Breast epithelium (tissue), 4 donors: Measurements from ENCODE around the gene ADAMTSL2. TPM values are rescaled to one million over a fixed set of nuclear protein-coding genes. Genes with fewer than 3 reads are reported as not detected.

Experiments
- DNase-seq, 2 donors: peaks; one replicate each; pipeline ENCODE4 v3.0.0-alpha.2; 2019; ENCODE audit warnings: low spot score in 2 of 2
- H3K27ac ChIP-seq, 2 donors: fragments of 200-600 bp; sonication (generic) in 1 of 2; one replicate each; pipeline ENCODE4 v1.5.1; 2016 to 2019; ENCODE audit warnings: mild to moderate bottlenecking in 1 of 2
- H3K27me3 ChIP-seq, 2 donors: fragments of 200-600 bp; sonication (generic) in 1 of 2; one replicate each; pipeline versions ENCODE4 v1.5.1 to v1.6.0; 2017 to 2019; ENCODE audit warnings: control low read depth in 1 of 2, mild to moderate bottlenecking in 1 of 2
- H3K36me3 ChIP-seq: fragments of 200-600 bp; one replicate; pipeline ENCODE4 v1.5.1; 2019
- H3K4me1 ChIP-seq, 2 donors: fragments of 200-600 bp; sonication (generic); one replicate each; pipeline ENCODE4 v1.5.1; 2016 to 2019; ENCODE audit warnings: control low read depth in 1 of 2
- H3K4me3 ChIP-seq, 3 donors: fragments of 200-600 bp; sonication (generic); 1 replicate in 2 of 3; 2 replicates in 1 of 3; pipeline ENCODE4 v1.5.1; 2016 to 2019; ENCODE audit warnings: mild to moderate bottlenecking in 3 of 3, moderate library complexity in 2 of 3
- H3K9me3 ChIP-seq, 2 donors: fragments of 200-600 bp; sonication (generic) in 1 of 2; one replicate each; pipeline ENCODE4 v1.5.1; 2016 to 2019; ENCODE audit warnings: control low read depth in 1 of 2
- CTCF ChIP-seq, 3 donors: fragments of 450-650 bp; IDR thresholded peaks; one replicate each; pipeline ENCODE4 v1.5.1; 2016 to 2017; ENCODE audit warnings: antibody characterized with exemption in 3 of 3, mild to moderate bottlenecking in 3 of 3, moderate library complexity in 3 of 3
- POLR2A ChIP-seq: fragments of 450-650 bp; IDR thresholded peaks from one replicate; pipeline ENCODE4 v1.6.1; 2016; ENCODE audit warnings: antibody characterized with exemption, mild to moderate bottlenecking, moderate library complexity
- POLR2AphosphoS5 ChIP-seq, 3 donors: sonication (generic); formaldehyde crosslinking; IDR thresholded peaks; one replicate each; pipeline ENCODE4 v1.6.1; 2017; ENCODE audit warnings: antibody characterized with exemption in 3 of 3
- intact Hi-C: fragments of 100-400 bp; cut with DNase I; formaldehyde crosslinking; loops from one replicate; pipeline ENCODE4 v1.15.1; 2023; ENCODE audit warnings: low total_unique reads
- total RNA-seq, 3 donors: library from RNA; depleted of rRNA; stranded (reverse); fragments of >200 nt; gene quantifications; one replicate each; pipeline ENCODE4 v1.1.0, GENCODE V29; 2016

ADAMTSL2 gene
- total RNA-seq, 3 donors from 2014 or later, result 0.33 to 0.80 (median 0.44) TPM

GRCh38 chr9:133512253-133513213 lies 22.0 kb upstream of the ADAMTSL2 start:
- TF ChIP-seq POLR2A (no peak), CTCF (IDR thresholded peaks at IDR 0.05) (no peak), POLR2AphosphoS5 (IDR thresholded peaks at IDR 0.05) (no peak)
- intact Hi-C loops, result no loop called here
- H3K4me1 ChIP-seq, result no peaks in the 10 kb centered on the region

GRCh38 chr9:133513214-133514100 lies 21.0 kb upstream of the ADAMTSL2 start:
- no peak overlapping the region for H3K27ac ChIP-seq
- no peak for DNase-seq
- intact Hi-C loops, result no loop called here
- no peaks in the 10 kb centered on the region for H3K4me1 ChIP-seq
- no peak for TF ChIP-seq POLR2AphosphoS5 (IDR thresholded peaks at IDR 0.05)
- TF ChIP-seq CTCF (IDR thresholded peaks at IDR 0.05), result no peak
- no peaks in the 10 kb centered on the region for H3K9me3 ChIP-seq
- no peaks in the 10 kb centered on the region for H3K36me3 ChIP-seq
- H3K4me3 ChIP-seq, result no peak overlapping the region
- H3K27me3 ChIP-seq, result peaks cover 0 to 7% of the 10 kb centered on the region in 2 donors

More at GRCh38 chr9:133512253-133513213, 22.0 kb upstream of the ADAMTSL2 start:
- Histone ChIP-seq H3K4me3 (no peak overlapping the region), H3K36me3 (no peaks in the 10 kb centered on the region), H3K27ac (no peak overlapping the region), H3K9me3 (no peaks in the 10 kb centered on the region), H3K27me3 (peaks cover 0 to 7% of the 10 kb centered on the region in 2 donors)
- DNase-seq, result no peak

GRCh38 chr9:133514460-133515239 lies 19.9 kb upstream of the ADAMTSL2 start:
- H3K4me3 ChIP-seq, result no peak overlapping the region
- no peak overlapping the region for H3K27ac ChIP-seq
- intact Hi-C loops, result no loop called here
- no peaks in the 10 kb centered on the region for H3K9me3 ChIP-seq
- TF ChIP-seq CTCF (IDR thresholded peaks at IDR 0.05) (no peak), POLR2AphosphoS5 (IDR thresholded peaks at IDR 0.05) (no peak), POLR2A (no peak)
- DNase-seq, result no peak
- H3K4me1 ChIP-seq, result no peaks in the 10 kb centered on the region
- peaks cover 0 to 7% of the 10 kb centered on the region in 2 donors for H3K27me3 ChIP-seq
- H3K36me3 ChIP-seq, result no peaks in the 10 kb centered on the region

- DNase-seq, result no peak
- intact Hi-C loops, result no loop called here
- Histone ChIP-seq H3K4me1 (no peaks in the 10 kb centered on the region), H3K36me3 (no peaks in the 10 kb centered on the region), H3K9me3 (no peaks in the 10 kb centered on the region), H3K27me3 (peaks cover 0 to 7% of the 10 kb centered on the region in 2 donors), H3K27ac (no peak overlapping the region), H3K4me3 (no peak overlapping the region)
- TF ChIP-seq POLR2AphosphoS5 (IDR thresholded peaks at IDR 0.05) (no peak), POLR2A (no peak), CTCF (IDR thresholded peaks at IDR 0.05) (no peak)
Measured at GRCh38 chr9:133515240-133515610, 19.3 kb upstream of the ADAMTSL2 start.
